RWPE1 (cell line): ENCODE measurements around the gene ARHGEF26.

Source experiments
- CTCF ChIA-PET: fragments of 350-600 bp; sonication (Branson Sonifier 250); formaldehyde crosslinking; extraction: SDS; loops from one replicate; lab custom pipeline; 2021; lab: Yijun Ruan, JAX
- POLR2A ChIA-PET: fragments of 400-600 bp; formaldehyde crosslinking; extraction: SDS; loops from one replicate; lab custom pipeline; 2020; ENCODE audit warnings: antibody characterized with exemption; ENCODE audit not compliant: low non-redundant PET; lab: Yijun Ruan, JAX
- DNase-seq: peaks from one replicate; pipeline ENCODE4 v3.0.0; 2012; ENCODE audit warnings: low spot score
- H3K27ac ChIP-seq: fragments of 450-650 bp; 2 replicates; pipeline ENCODE4 v1.5.1; 2017
- CTCF ChIP-seq: fragments of 450-650 bp; conservative IDR thresholded peaks from 2 replicates; pipeline ENCODE4 v1.5.1; 2017; ENCODE audit warnings: low read depth, mild to moderate bottlenecking

ARHGEF26 gene

GRCh38 chr3:154193000-154193615 is 71.9 kb downstream of the ARHGEF26 start:
- POLR2A ChIA-PET: no interaction called here
- TF ChIP-seq CTCF: no peak
- H3K27ac ChIP-seq: no peak overlapping the region
- CTCF ChIA-PET: no interaction called here
- DNase-seq: no peak

- H3K27ac ChIP-seq: no peak overlapping the region
- DNase-seq: no peak
These were observed 73.7 kb downstream of the ARHGEF26 start for GRCh38 chr3:154194877-154195276.

GRCh38 chr3:154195620-154196356 is 74.6 kb downstream of the ARHGEF26 start:
- no peak for DNase-seq
- H3K27ac ChIP-seq: no peak overlapping the region
- ChIA-PET CTCF (interaction anchor here (0.7 kb wide), 1 partner anchor 1591 kb away, joined by 6 read pairs; no protein-coding TSS in a partner anchor), POLR2A (no interaction called here)
- TF ChIP-seq CTCF: no peak

More at GRCh38 chr3:154194877-154195276, 73.7 kb downstream of the ARHGEF26 start:
- ChIA-PET CTCF (no interaction called here), POLR2A (no interaction called here)
- no peak for TF ChIP-seq CTCF

- no peak for DNase-seq
- TF ChIP-seq CTCF: no peak
- ChIA-PET CTCF (no interaction called here), POLR2A (no interaction called here)
- no peak overlapping the region for H3K27ac ChIP-seq
These were observed 76.6 kb downstream of the ARHGEF26 start for GRCh38 chr3:154197751-154198150.

GRCh38 chr3:154209499-154209898 is 88.3 kb downstream of the ARHGEF26 start:
- ChIA-PET POLR2A (no interaction called here), CTCF (no interaction called here)
- TF ChIP-seq CTCF: no peak
- H3K27ac ChIP-seq: no peak overlapping the region
- no peak for DNase-seq

GRCh38 chr3:154210986-154211385 is 89.8 kb downstream of the ARHGEF26 start:
- POLR2A ChIA-PET: no interaction called here
- CTCF ChIA-PET: no interaction called here

More at GRCh38 chr3:154210986-154211385, 89.8 kb downstream of the ARHGEF26 start:
- no peak for DNase-seq
- no peak for TF ChIP-seq CTCF
- H3K27ac ChIP-seq: no peak overlapping the region
